Stomach (tissue), 9 donors: ENCODE data around the gene LHFPL6. TPM values are rescaled to one million over a fixed set of nuclear protein-coding genes. Genes with fewer than 3 reads are reported as not detected.

ENCODE experiments used
- DNase-seq, 2 donors: peaks; one replicate each; pipeline versions ENCODE4 v3.0.0 to v3.0.0-alpha.2; 2013 to 2019
- H3K27ac ChIP-seq, 5 donors: fragments of 200-600 bp in 4 of 5; sonication (generic) in 4 of 5; one replicate each; pipeline ENCODE4 v1.5.1; 2013 to 2019; ENCODE audit warnings: mild to moderate bottlenecking in 1 of 5, moderate library complexity in 1 of 5
- H3K27me3 ChIP-seq, 3 donors: fragments of 200-600 bp; sonication (generic); one replicate each; pipeline ENCODE4 v1.5.1; 2017 to 2019; ENCODE audit warnings: mixed run types in 1 of 3
- H3K36me3 ChIP-seq, 4 donors: fragments of 200-600 bp; sonication (generic); 1 replicate in 3 of 4; 2 replicates in 1 of 4; pipeline ENCODE4 v1.5.1; 2016 to 2019
- H3K4me1 ChIP-seq, 4 donors: fragments of 200-600 bp; sonication (generic); one replicate each; pipeline ENCODE4 v1.5.1; 2016 to 2019
- H3K4me3 ChIP-seq, 4 donors: fragments of 200-600 bp; sonication (generic) in 3 of 4; one replicate each; pipeline ENCODE4 v1.5.1; 2016 to 2019; ENCODE audit warnings: mild to moderate bottlenecking in 1 of 4
- H3K9me3 ChIP-seq, 4 donors: fragments of 200-600 bp; sonication (generic); one replicate each; pipeline ENCODE4 v1.5.1; 2016 to 2019
- EP300 ChIP-seq: sonication (generic); formaldehyde crosslinking; IDR thresholded peaks from one replicate; pipeline ENCODE4 v1.6.1; 2017; ENCODE audit warnings: antibody characterized with exemption
- POLR2A ChIP-seq, 4 donors: fragments of 450-650 bp; IDR thresholded peaks; one replicate each; pipeline ENCODE4 v1.6.1; 2016; ENCODE audit warnings: antibody characterized with exemption in 4 of 4, control low read depth in 2 of 4, mild to moderate bottlenecking in 1 of 4, moderate library complexity in 1 of 4
- POLR2AphosphoS5 ChIP-seq, 3 donors: sonication (generic); formaldehyde crosslinking; IDR thresholded peaks; one replicate each; pipeline ENCODE4 v1.6.1; 2016; ENCODE audit warnings: antibody characterized with exemption in 3 of 3
- WGBS, 5 donors: extraction: QIAGEN DNeasy Blood & Tissue Kit in 3 of 5; methylation state at CpG; one replicate each; pipeline versions ENCODE4 v1.1.5 to v1.1.7; 2013 to 2018; 5-methylcytosine and 5-hydroxymethylcytosine counted together
- intact Hi-C: fragments of 100-400 bp; cut with DNase I; formaldehyde crosslinking; loops from one replicate; pipeline ENCODE4 v1.15.1; 2023; ENCODE audit warnings: low total_unique reads
- polyA plus RNA-seq, 3 donors: library from polyadenylated mRNA; stranded (reverse); fragments of 200-250 nt; gene quantifications; one replicate each; pipeline ENCODE4 v1.2.3, GENCODE V29; 2013
- total RNA-seq, 5 donors: library from RNA; depleted of rRNA; stranded (reverse); fragments of >200 nt; gene quantifications; one replicate each; pipeline versions ENCODE4 v1.1.0 to v1.2.3, GENCODE V29; 2014 to 2016
- TF ChIP-seq, protein P1 (sequence below), 7 experiments: fragments of 450-650 bp in 4 of 7; fragments of 200-600 bp in 3 of 7; sonication (generic) in 3 of 7; IDR thresholded peaks; one replicate each; pipeline ENCODE4 v1.5.1; 2016 to 2019; ENCODE audit warnings: antibody characterized with exemption in 7 of 7, control low read depth in 2 of 7, mild to moderate bottlenecking in 1 of 7
- donor health status: healthy with polysubstance abuse.
- donor health status: Bipolar disorder and iron deficiency.
- donor health status: healthy.

The LHFPL6 gene
- total and polyA plus RNA-seq, 8 donors: 4.7 to 53.6 (median 10.9) TPM

DNA sequence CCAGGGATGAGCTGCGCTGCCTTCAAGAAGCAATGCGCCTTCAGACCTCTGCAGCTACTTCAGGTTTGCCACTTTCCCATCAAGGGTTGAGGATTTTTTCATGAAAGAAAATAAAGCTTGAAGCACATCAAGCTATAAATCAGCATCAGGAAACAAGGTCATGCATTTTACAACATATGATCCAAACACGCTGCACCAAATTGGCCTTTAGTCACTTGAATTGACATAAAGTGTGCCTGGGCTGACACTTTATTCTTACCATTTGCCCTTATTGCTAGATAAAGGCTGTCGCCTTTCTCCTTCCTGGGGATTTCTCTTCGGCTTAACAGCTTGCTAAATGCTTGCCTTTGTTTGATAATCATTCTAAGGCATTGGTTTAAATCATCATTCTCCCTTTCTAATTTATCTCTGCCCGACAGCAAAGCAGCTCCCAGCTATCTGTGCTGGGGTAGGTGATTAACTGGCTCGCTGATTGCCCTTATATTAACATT is 87.7 kb downstream of the LHFPL6 start:
- H3K36me3 ChIP-seq: no peaks in the 10 kb centered on the region
- peaks cover 0 to 6% (median 0%) of the 10 kb centered on the region in 4 donors for H3K4me1 ChIP-seq
- DNase-seq: no peak
- no peak overlapping the region for H3K4me3 ChIP-seq
- no peaks in the 10 kb centered on the region for H3K27me3 ChIP-seq
- H3K9me3 ChIP-seq: no peaks in the 10 kb centered on the region
- 71 to 75% (median 73%) methylated on average over 7 of the region's 7 CpGs for WGBS, 5 donors
- TF ChIP-seq, protein P1, sequence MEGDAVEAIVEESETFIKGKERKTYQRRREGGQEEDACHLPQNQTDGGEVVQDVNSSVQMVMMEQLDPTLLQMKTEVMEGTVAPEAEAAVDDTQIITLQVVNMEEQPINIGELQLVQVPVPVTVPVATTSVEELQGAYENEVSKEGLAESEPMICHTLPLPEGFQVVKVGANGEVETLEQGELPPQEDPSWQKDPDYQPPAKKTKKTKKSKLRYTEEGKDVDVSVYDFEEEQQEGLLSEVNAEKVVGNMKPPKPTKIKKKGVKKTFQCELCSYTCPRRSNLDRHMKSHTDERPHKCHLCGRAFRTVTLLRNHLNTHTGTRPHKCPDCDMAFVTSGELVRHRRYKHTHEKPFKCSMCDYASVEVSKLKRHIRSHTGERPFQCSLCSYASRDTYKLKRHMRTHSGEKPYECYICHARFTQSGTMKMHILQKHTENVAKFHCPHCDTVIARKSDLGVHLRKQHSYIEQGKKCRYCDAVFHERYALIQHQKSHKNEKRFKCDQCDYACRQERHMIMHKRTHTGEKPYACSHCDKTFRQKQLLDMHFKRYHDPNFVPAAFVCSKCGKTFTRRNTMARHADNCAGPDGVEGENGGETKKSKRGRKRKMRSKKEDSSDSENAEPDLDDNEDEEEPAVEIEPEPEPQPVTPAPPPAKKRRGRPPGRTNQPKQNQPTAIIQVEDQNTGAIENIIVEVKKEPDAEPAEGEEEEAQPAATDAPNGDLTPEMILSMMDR (IDR thresholded peaks at IDR 0.05): no peak
- intact Hi-C loops: no loop called here
- H3K27ac ChIP-seq: no peak overlapping the region

DNA sequence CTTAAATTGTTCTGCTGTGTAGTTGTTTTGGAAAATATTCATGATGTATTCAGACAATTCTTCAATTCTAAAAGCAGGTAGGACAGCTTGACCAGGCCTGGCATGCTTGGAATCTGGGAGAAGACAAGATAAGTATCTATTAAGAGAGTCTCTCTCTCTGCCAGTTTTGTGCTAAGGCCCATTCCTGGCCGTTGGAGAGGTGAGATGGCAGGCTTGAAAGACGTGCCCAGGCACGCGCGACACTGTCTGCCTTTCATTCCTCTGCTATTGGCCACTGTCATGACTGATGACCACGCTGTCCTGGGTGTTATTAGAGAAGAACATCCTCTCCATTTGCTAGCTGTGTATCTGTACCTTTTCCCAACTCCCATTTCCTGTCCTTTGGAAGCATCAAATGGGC is 90.3 kb downstream of the LHFPL6 start:
- H3K4me3 ChIP-seq: no peak overlapping the region
- H3K4me1 ChIP-seq: peaks cover 0 to 6% (median 0%) of the 10 kb centered on the region in 4 donors
- H3K36me3 ChIP-seq: no peaks in the 10 kb centered on the region
- 86 to 95% (median 90%) methylated on average over 6 of the region's 6 CpGs for WGBS, 5 donors
- H3K9me3 ChIP-seq: no peaks in the 10 kb centered on the region
- H3K27me3 ChIP-seq: no peaks in the 10 kb centered on the region
- DNase-seq: no peak
- intact Hi-C loops: no loop called here
- TF ChIP-seq, protein P1 (IDR thresholded peaks at IDR 0.05): no peak
- no peak for TF ChIP-seq POLR2A (IDR thresholded peaks at IDR 0.05)
- TF ChIP-seq POLR2AphosphoS5 (IDR thresholded peaks at IDR 0.05): no peak
- no peak for TF ChIP-seq EP300
- H3K27ac ChIP-seq: no peak overlapping the region

DNA sequence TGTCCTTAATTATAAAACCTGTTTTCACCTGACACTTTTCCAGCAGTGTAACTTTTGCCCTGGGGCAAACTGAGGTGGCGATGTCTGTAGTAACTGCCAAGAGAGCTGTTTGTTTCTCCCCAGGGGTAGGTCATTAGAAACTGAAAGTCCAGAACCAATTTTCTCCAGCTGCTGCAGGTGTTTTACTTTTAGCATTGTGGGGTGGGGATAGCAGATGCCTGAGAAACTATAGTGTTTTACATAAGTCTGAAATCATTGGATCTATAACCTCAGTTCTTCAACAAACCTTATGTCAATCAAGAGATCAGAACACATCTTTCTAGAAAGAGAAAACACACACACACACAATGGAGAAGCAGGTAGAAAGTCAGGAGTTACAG is 92.7 kb downstream of the LHFPL6 start:
- Histone ChIP-seq H3K4me1 (no peaks in the 10 kb centered on the region), H3K27ac (no peak overlapping the region), H3K27me3 (no peaks in the 10 kb centered on the region), H3K4me3 (no peak overlapping the region), H3K9me3 (no peaks in the 10 kb centered on the region), H3K36me3 (no peaks in the 10 kb centered on the region)
- DNase-seq: no peak
- intact Hi-C loops: no loop called here
- TF ChIP-seq EP300 (no peak), POLR2A (IDR thresholded peaks at IDR 0.05) (no peak), POLR2AphosphoS5 (IDR thresholded peaks at IDR 0.05) (no peak)
- TF ChIP-seq, protein P1 (IDR thresholded peaks at IDR 0.05): no peak
- 33 to 63% (median 45%) methylated on average over 1 of the region's 1 CpG for WGBS, 5 donors

DNA sequence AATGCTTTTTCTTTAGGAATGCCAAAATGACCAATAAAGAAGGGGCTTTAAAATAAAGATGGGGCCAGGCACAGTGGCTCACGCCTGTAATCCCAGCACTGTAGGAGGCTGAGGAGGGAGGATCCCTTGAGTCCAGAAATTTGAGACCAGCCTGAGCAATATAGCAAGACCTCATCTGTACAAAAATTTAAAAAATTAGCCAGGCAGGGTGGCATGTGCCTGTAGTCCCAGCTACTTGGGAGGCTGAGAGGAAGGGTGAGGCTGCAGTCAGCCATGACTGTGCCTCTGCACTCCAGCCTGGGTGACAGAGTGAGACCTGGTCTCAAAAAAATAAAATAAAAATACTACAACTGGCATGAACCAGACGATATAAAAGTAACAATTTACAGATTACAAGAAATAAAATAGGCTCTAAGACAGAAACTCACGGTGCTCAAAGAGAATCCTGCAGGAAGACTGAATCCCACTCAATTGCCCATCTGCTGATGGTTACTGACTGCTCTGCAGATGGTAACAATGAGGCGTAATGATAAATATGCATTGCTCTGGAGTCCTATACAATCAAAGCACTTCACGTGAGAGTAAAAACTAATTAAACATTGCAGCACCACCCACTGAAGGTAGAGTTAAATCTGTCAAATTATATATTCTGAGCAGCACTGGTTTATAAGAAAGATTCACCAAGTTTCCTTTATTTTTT is 93.2 kb downstream of the LHFPL6 start:
- WGBS, 5 donors: 36 to 76% (median 48%) methylated on average over 5 of the region's 5 CpGs

More for the DNA sequence above, 93.2 kb downstream of the LHFPL6 start:
- no peak for TF ChIP-seq EP300
- TF ChIP-seq, protein P1 (IDR thresholded peaks at IDR 0.05): no peak
- TF ChIP-seq POLR2AphosphoS5 (IDR thresholded peaks at IDR 0.05): no peak
- TF ChIP-seq POLR2A (IDR thresholded peaks at IDR 0.05): no peak
- no peak overlapping the region for H3K4me3 ChIP-seq
- H3K36me3 ChIP-seq: no peaks in the 10 kb centered on the region
- no peak for DNase-seq
- no peak overlapping the region for H3K27ac ChIP-seq
- H3K9me3 ChIP-seq: no peaks in the 10 kb centered on the region
- intact Hi-C loops: no loop called here
- H3K4me1 ChIP-seq: no peaks in the 10 kb centered on the region
- no peaks in the 10 kb centered on the region for H3K27me3 ChIP-seq
